Measurements from ENCODE around the gene MBD5.

MBD5 gene

GRCh38 chr2:148554459-148555247 is 533.8 kb downstream of the MBD5 start:
- H3K4me2 ChIP-seq (ENCODE audit: low read length): no peak overlapping the region
- H3K27me3 ChIP-seq (ENCODE audit: low read depth, low read length): no peaks in the 10 kb centered on the region
- H3K9ac ChIP-seq (ENCODE audit: low read length): no peak overlapping the region
- no peak overlapping the region for H3K27ac ChIP-seq (ENCODE audit: low read length)
- peaks cover 6% of the 10 kb centered on the region; the same call in 1 of the 2 replicates for H3K4me1 ChIP-seq (ENCODE audit: low read length)
- no peak overlapping the region for H2AFZ ChIP-seq (ENCODE audit: low read depth, low read length)
- H4K20me1 ChIP-seq (ENCODE audit: insufficient read depth, low read length): no peaks in the 10 kb centered on the region
- H3K9me3 ChIP-seq (ENCODE audit: insufficient read depth, low read length): no peaks in the 10 kb centered on the region
- H3K79me2 ChIP-seq (ENCODE audit: low read length): no peaks in the 10 kb centered on the region
- no peak for TF ChIP-seq EZH2phosphoT487 (IDR thresholded peaks at IDR 0.05; ENCODE audit: low read depth)
- H3K36me3 ChIP-seq (replicated peaks; ENCODE audit: low read depth, low read length): no peaks in the 10 kb centered on the region
- H3K4me3 ChIP-seq (ENCODE audit: low read length): no peak overlapping the region

DNA sequence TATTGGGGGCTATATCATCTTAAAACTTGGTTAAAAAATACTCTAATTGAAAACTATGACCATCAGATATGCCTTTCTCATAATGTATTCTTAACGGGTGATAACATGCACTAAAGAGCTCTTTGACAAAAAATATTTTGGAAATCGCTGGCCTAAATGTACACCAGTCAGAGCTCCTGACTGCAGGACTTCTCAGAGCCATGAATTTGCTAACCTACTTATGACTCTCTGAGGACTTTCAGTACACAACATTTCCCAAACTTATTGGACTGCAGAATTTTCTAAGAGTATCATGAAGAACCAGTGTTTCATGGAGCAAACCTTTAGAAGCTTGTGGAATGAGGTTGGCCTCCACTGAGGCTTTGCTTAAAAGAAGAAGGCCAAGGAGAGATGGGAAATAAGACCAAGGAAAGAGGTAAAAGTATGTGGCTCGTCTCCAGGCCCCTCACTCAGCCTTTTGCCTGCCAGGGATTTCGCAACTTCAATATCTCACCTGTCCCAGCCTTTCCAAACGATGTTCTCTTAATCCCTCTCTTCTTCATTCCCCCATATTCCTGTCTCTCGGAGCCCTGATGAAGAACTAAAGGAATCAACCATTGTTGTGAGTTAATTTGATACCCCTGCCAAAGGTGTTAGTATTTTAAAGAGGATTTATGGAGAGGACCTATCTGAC is 534.9 kb downstream of the MBD5 start:
- Histone ChIP-seq H3K9me3 (ENCODE audit: insufficient read depth, low read length) (no peaks in the 10 kb centered on the region), H3K4me2 (ENCODE audit: low read length) (no peak overlapping the region), H2AFZ (ENCODE audit: low read depth, low read length) (no peak overlapping the region), H4K20me1 (ENCODE audit: insufficient read depth, low read length) (no peaks in the 10 kb centered on the region), H3K27me3 (ENCODE audit: low read depth, low read length) (no peaks in the 10 kb centered on the region), H3K4me1 (ENCODE audit: low read length) (peaks cover 6% of the 10 kb centered on the region; the same call in 1 of the 2 replicates), H3K36me3 (replicated peaks; ENCODE audit: low read depth, low read length) (no peaks in the 10 kb centered on the region), H3K4me3 (ENCODE audit: low read length) (no peak overlapping the region), H3K79me2 (ENCODE audit: low read length) (no peaks in the 10 kb centered on the region), H3K9ac (ENCODE audit: low read length) (no peak overlapping the region), H3K27ac (ENCODE audit: low read length) (no peak overlapping the region)
- TF ChIP-seq EZH2phosphoT487 (IDR thresholded peaks at IDR 0.05; ENCODE audit: low read depth) (no peak), CTCF (IDR thresholded peaks at IDR 0.05; ENCODE audit: low read depth, low read length) (no peak)

DNA sequence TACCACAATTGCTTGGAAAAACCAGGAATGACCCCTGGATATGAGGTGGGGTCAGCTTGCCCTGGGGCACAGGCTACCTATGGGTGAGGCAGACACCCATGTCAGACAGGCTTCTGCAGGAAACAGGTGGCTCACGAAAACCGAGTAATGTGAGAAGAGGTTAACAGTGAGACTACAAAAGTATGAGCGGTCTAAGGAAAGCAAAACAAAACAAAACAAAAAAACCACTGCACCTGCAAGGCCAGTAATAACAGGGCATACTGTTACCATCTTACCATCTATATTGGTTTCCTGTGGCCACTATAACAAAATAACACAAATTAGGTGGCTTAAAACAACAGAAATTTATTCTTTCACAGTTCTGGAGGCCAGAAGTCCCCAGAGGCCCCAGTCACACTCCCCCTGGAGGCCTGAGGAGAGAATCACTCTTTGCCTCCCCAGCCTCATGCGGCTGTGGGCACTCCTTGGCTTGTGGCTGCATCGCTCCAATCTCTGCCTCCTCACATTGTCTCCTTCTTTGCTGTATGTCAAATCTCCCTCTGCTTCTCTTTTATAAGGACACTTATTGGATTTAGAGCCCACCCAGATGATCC is 537.0 kb downstream of the MBD5 start:
- Histone ChIP-seq H3K9me3 (ENCODE audit: insufficient read depth, low read length) (no peaks in the 10 kb centered on the region), H3K4me3 (ENCODE audit: low read length) (no peak overlapping the region), H3K79me2 (ENCODE audit: low read length) (no peaks in the 10 kb centered on the region), H3K4me2 (ENCODE audit: low read length) (no peak overlapping the region), H4K20me1 (ENCODE audit: insufficient read depth, low read length) (no peaks in the 10 kb centered on the region), H2AFZ (ENCODE audit: low read depth, low read length) (no peak overlapping the region), H3K27me3 (ENCODE audit: low read depth, low read length) (no peaks in the 10 kb centered on the region), H3K36me3 (replicated peaks; ENCODE audit: low read depth, low read length) (no peaks in the 10 kb centered on the region), H3K27ac (ENCODE audit: low read length) (no peak overlapping the region), H3K9ac (ENCODE audit: low read length) (no peak overlapping the region), H3K4me1 (ENCODE audit: low read length) (0 out of 2 replicates have a peak, but pooled peaks cover 4% of the 10 kb centered on the region)
- no peak for TF ChIP-seq CTCF (IDR thresholded peaks at IDR 0.05; ENCODE audit: low read depth, low read length)
- no peak for TF ChIP-seq EZH2phosphoT487 (IDR thresholded peaks at IDR 0.05; ENCODE audit: low read depth)

DNA sequence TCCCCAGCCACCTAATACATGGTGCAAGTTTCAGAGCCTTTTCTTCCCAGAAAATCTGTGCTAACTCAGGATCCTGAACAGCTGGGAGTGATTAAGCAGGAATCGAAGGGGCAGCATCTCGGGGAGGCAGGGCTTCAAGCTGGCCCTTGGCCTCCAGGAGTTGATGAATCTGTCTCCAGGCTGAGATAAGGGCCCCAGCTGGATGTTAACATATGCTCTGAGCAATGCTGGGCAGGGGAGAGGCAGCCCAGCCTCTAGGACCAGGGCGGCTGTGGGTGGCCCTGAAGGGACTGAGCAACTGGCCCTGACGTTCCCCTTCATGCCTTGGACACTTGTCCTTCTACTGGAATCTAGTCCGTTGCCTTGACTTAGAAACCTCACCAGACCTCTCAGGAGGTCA is 539.6 kb downstream of the MBD5 start:
- Histone ChIP-seq H3K36me3 (replicated peaks; ENCODE audit: low read depth, low read length) (no peaks in the 10 kb centered on the region), H3K4me3 (ENCODE audit: low read length) (no peak overlapping the region), H3K79me2 (ENCODE audit: low read length) (no peaks in the 10 kb centered on the region), H4K20me1 (ENCODE audit: insufficient read depth, low read length) (no peaks in the 10 kb centered on the region), H3K27me3 (ENCODE audit: low read depth, low read length) (no peaks in the 10 kb centered on the region), H3K9me3 (ENCODE audit: insufficient read depth, low read length) (no peaks in the 10 kb centered on the region), H3K4me2 (ENCODE audit: low read length) (no peak overlapping the region), H3K27ac (ENCODE audit: low read length) (no peak overlapping the region), H3K4me1 (ENCODE audit: low read length) (no peaks in the 10 kb centered on the region), H3K9ac (ENCODE audit: low read length) (no peak overlapping the region), H2AFZ (ENCODE audit: low read depth, low read length) (no peak overlapping the region)
- TF ChIP-seq EZH2phosphoT487 (IDR thresholded peaks at IDR 0.05; ENCODE audit: low read depth) (no peak), CTCF (IDR thresholded peaks at IDR 0.05; ENCODE audit: low read depth, low read length) (no peak)

All from OCI-LY3 (cell line).